WTC11 (cell line): Measurements from ENCODE around the gene RPL10. TPM values are rescaled to one million over a fixed set of nuclear protein-coding genes. Genes with fewer than 3 reads are reported as not detected.
A peak's percentile ranks its signal among the peaks of the same experiment; 100 is the strongest.

Source experiments
- ATF3 ChIP-seq: sonication (generic); formaldehyde crosslinking; conservative IDR thresholded peaks from 2 replicates; pipeline ENCODE4 v1.8.1; 2022; ENCODE audit warnings: mild to moderate bottlenecking, missing genetic modification reagents
- ATF6 ChIP-seq: sonication (generic); formaldehyde crosslinking; IDR thresholded peaks from 2 replicates; pipeline ENCODE4 v1.8.1; 2023; ENCODE audit warnings: mild to moderate bottlenecking, missing genetic modification reagents
- CTCF ChIP-seq: fragments of 200-600 bp; IDR thresholded peaks from 2 replicates; pipeline ENCODE4 v1.8.0; 2022; ENCODE audit warnings: antibody characterized with exemption
- E2F5 ChIP-seq: sonication (generic); formaldehyde crosslinking; IDR thresholded peaks from 2 replicates; pipeline ENCODE4 v1.8.1; 2022; ENCODE audit warnings: mild to moderate bottlenecking, moderate library complexity, missing genetic modification reagents
- ESRRA ChIP-seq: sonication (generic); formaldehyde crosslinking; IDR thresholded peaks from 2 replicates; pipeline ENCODE4 v1.8.1; 2022; ENCODE audit warnings: mild to moderate bottlenecking, missing genetic modification reagents, borderline replicate concordance
- FOXJ3 ChIP-seq: sonication (generic); formaldehyde crosslinking; IDR thresholded peaks from 2 replicates; pipeline ENCODE4 v1.9.0; 2021; ENCODE audit warnings: missing genetic modification reagents, mild to moderate bottlenecking, borderline replicate concordance
- FOXP1 ChIP-seq: sonication (generic); formaldehyde crosslinking; IDR thresholded peaks from 2 replicates; pipeline ENCODE4 v1.8.0; 2022; ENCODE audit warnings: missing genetic modification reagents, mild to moderate bottlenecking, moderate library complexity, borderline replicate concordance
- GABPB1 ChIP-seq: sonication (generic); formaldehyde crosslinking; IDR thresholded peaks from 2 replicates; pipeline ENCODE4 v1.8.1; 2023; ENCODE audit warnings: mild to moderate bottlenecking, missing genetic modification reagents
- GRHL2 ChIP-seq: fragments of 250-450 bp; sonication (Bioruptor Pico); IDR thresholded peaks from 2 replicates; pipeline ENCODE4 v1.8.0; 2022; ENCODE audit warnings: mild to moderate bottlenecking, moderate library complexity; ENCODE audit not compliant: insufficient replicate concordance, severe bottlenecking
- HMGA2 ChIP-seq: fragments of 250-450 bp; sonication (Bioruptor Pico); IDR thresholded peaks from 2 replicates; pipeline ENCODE4 v1.4.0; 2021; ENCODE audit warnings: mild to moderate bottlenecking, moderate library complexity
- HMGXB4 ChIP-seq: sonication (generic); formaldehyde crosslinking; IDR thresholded peaks from 2 replicates; pipeline ENCODE4 v1.8.1; 2023; ENCODE audit warnings: mild to moderate bottlenecking, moderate library complexity, missing genetic modification reagents
- IRF2 ChIP-seq: sonication (generic); formaldehyde crosslinking; IDR thresholded peaks from 2 replicates; pipeline ENCODE4 v1.8.0; 2022; ENCODE audit warnings: low read depth, missing genetic modification reagents, borderline replicate concordance
- MXD4 ChIP-seq: fragments of 250-450 bp; sonication (Bioruptor Pico); IDR thresholded peaks from 2 replicates; pipeline ENCODE4 v1.8.0; 2021; ENCODE audit warnings: mild to moderate bottlenecking, moderate library complexity, borderline replicate concordance
- MYBL2 ChIP-seq: sonication (generic); formaldehyde crosslinking; IDR thresholded peaks from 2 replicates; pipeline ENCODE4 v1.8.1; 2023; ENCODE audit warnings: mild to moderate bottlenecking, moderate library complexity, missing genetic modification reagents
- NFE2L1 ChIP-seq: sonication (generic); formaldehyde crosslinking; IDR thresholded peaks from 2 replicates; pipeline ENCODE4 v1.8.1; 2023; ENCODE audit warnings: missing genetic modification reagents
- NFYB ChIP-seq: sonication (generic); formaldehyde crosslinking; conservative IDR thresholded peaks from 2 replicates; pipeline ENCODE4 v1.8.0; 2022; ENCODE audit warnings: low read depth, missing genetic modification reagents
- NR2C2 ChIP-seq: sonication (generic); formaldehyde crosslinking; IDR thresholded peaks from 2 replicates; pipeline ENCODE4 v1.8.0; 2022; ENCODE audit warnings: mild to moderate bottlenecking, missing genetic modification reagents
- NR3C1 ChIP-seq: sonication (generic); formaldehyde crosslinking; conservative IDR thresholded peaks from 2 replicates; pipeline ENCODE4 v1.8.1; 2023; ENCODE audit warnings: low read depth, mild to moderate bottlenecking, missing genetic modification reagents
- PREB ChIP-seq: sonication (generic); formaldehyde crosslinking; IDR thresholded peaks from 2 replicates; pipeline ENCODE4 v1.8.1; 2022; ENCODE audit warnings: mild to moderate bottlenecking, missing genetic modification reagents, moderate library complexity, borderline replicate concordance
- RELA ChIP-seq: sonication (generic); formaldehyde crosslinking; IDR thresholded peaks from 2 replicates; pipeline ENCODE4 v1.8.1; 2022; ENCODE audit warnings: missing genetic modification reagents, mild to moderate bottlenecking, borderline replicate concordance
- SP1 ChIP-seq: sonication (generic); formaldehyde crosslinking; conservative IDR thresholded peaks from 2 replicates; pipeline ENCODE4 v1.8.1; 2022; ENCODE audit warnings: missing genetic modification reagents
- STAT6 ChIP-seq: sonication (generic); formaldehyde crosslinking; conservative IDR thresholded peaks from 2 replicates; pipeline ENCODE4 v1.8.1; 2023; ENCODE audit warnings: mild to moderate bottlenecking, low read depth, missing genetic modification reagents, moderate library complexity
- TP53 ChIP-seq: sonication (generic); formaldehyde crosslinking; IDR thresholded peaks from 2 replicates; pipeline ENCODE4 v1.8.1; 2023; ENCODE audit warnings: mild to moderate bottlenecking, missing genetic modification reagents
- ZNF219 ChIP-seq: sonication (generic); formaldehyde crosslinking; IDR thresholded peaks from 2 replicates; pipeline ENCODE4 v1.8.0; 2023; ENCODE audit warnings: missing genetic modification reagents, mild to moderate bottlenecking, borderline replicate concordance
- ZNF671 ChIP-seq: fragments of 250-450 bp; sonication (Bioruptor Pico); IDR thresholded peaks from 2 replicates; pipeline ENCODE4 v1.8.0; 2021; ENCODE audit warnings: mild to moderate bottlenecking
- ZSCAN18 ChIP-seq: fragments of 250-450 bp; sonication (Bioruptor Pico); IDR thresholded peaks from 2 replicates; pipeline ENCODE4 v2.1.2; 2022; ENCODE audit warnings: mild to moderate bottlenecking, moderate library complexity
- total RNA-seq: library from RNA; stranded (reverse); gene quantifications from 3 replicates; pipeline ENCODE4 v1.2.3, GENCODE V29; 2021

The RPL10 gene
- total RNA-seq, 1 experiment from 2014 or later = 2,241 TPM

GRCh38 chrX:154428176-154429171 lies 30.3 kb downstream of the RPL10 start, which contains the start of gene ATP6AP1 (continued):
- no peak for TF ChIP-seq CTCF
- no peak for TF ChIP-seq FOXP1
- no peak for TF ChIP-seq MYBL2 (CRISPR knock-in tag)
- no peak for TF ChIP-seq NR2C2 (CRISPR knock-in tag)
- no peak for TF ChIP-seq HMGA2
- TF ChIP-seq TP53 (CRISPR knock-in tag) = no peak
- no peak for TF ChIP-seq MXD4 (CRISPR knock-in tag)
- TF ChIP-seq NR3C1 (CRISPR knock-in tag) = no peak
- no peak for TF ChIP-seq ATF3 (CRISPR knock-in tag)
- TF ChIP-seq HMGXB4 = peak; percentile 50; the same call in 1 of the 2 replicates
- TF ChIP-seq E2F5 (CRISPR knock-in tag) = no peak
- no peak for TF ChIP-seq STAT6 (CRISPR knock-in tag)
- no peak for TF ChIP-seq ZNF671 (CRISPR knock-in tag)
- TF ChIP-seq PREB = no peak
- TF ChIP-seq SP1 (CRISPR knock-in tag) = peak; percentile 77
- no peak for TF ChIP-seq RELA
- TF ChIP-seq NFE2L1 (CRISPR knock-in tag) = 0 out of 2 replicates have a peak, but pooled peaks have one; percentile 33
- TF ChIP-seq ZNF219 (CRISPR knock-in tag) = no peak
- no peak for TF ChIP-seq IRF2 (CRISPR knock-in tag)
- TF ChIP-seq ZSCAN18 (CRISPR knock-in tag) = no peak
- no peak for TF ChIP-seq GRHL2
- peak; percentile 91 for TF ChIP-seq NFYB (CRISPR knock-in tag)
- no peak for TF ChIP-seq FOXJ3 (CRISPR knock-in tag)
- TF ChIP-seq ATF6 (CRISPR knock-in tag) = no peak
- TF ChIP-seq ESRRA (CRISPR knock-in tag) = no peak
- no peak for TF ChIP-seq GABPB1 (CRISPR knock-in tag)
